ENCODE measurements around the gene PYDC1. TPM values are rescaled to one million over a fixed set of nuclear protein-coding genes. Genes with fewer than 3 reads are reported as not detected.
A peak's percentile ranks its signal among the peaks of the same experiment; 100 is the strongest.

The PYDC1 gene
- total RNA-seq = not detected

DNA sequence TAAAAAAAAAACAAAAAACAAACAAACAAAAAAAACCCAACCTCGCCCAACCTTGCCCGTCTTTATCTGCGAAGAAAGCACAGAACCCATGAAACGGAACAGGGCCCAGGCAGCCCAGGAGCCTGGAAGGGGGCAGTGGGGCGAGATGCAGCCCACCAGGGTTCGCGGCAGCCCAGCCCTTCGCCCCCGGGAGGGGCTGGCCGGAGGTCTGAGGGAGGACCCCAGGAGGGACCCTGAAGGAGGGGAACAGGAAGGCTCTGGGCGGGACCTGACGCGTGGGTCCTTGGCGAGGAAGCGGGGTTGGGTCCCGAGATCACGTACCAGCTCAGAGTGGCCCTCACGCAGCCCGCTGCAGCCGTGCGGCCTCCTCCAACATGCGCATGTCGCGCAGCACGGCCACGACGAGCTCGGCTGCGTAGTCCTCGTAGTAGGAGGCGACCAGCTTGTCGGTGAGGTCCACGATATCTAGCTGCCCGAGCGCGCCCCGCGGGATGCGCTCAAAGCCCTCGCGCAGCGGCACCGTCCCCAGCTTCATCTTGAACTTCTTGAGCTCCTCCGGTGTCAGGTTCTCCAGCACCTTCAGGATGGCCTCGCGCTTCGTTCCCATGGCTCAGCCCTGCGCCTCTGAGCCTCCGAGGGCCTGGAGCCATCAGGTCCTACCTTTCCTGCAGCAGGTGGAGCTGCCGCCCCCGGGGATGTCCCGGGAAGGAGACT lies at the start of gene PYDC1:
PYDC1 (minus strand) TSS at position 714 of the 714 bp plus-strand sequence; CDS start at position 607, 107 bp downstream.
- TF ChIP-seq, protein P1, sequence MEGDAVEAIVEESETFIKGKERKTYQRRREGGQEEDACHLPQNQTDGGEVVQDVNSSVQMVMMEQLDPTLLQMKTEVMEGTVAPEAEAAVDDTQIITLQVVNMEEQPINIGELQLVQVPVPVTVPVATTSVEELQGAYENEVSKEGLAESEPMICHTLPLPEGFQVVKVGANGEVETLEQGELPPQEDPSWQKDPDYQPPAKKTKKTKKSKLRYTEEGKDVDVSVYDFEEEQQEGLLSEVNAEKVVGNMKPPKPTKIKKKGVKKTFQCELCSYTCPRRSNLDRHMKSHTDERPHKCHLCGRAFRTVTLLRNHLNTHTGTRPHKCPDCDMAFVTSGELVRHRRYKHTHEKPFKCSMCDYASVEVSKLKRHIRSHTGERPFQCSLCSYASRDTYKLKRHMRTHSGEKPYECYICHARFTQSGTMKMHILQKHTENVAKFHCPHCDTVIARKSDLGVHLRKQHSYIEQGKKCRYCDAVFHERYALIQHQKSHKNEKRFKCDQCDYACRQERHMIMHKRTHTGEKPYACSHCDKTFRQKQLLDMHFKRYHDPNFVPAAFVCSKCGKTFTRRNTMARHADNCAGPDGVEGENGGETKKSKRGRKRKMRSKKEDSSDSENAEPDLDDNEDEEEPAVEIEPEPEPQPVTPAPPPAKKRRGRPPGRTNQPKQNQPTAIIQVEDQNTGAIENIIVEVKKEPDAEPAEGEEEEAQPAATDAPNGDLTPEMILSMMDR (IDR thresholded peaks at IDR 0.05) = no peak
- no peak for TF ChIP-seq POLR2A (IDR thresholded peaks at IDR 0.05)
- H3K4me3 ChIP-seq = peak within 1 kb of the TSS in 3 of 4 donors; percentile 27 to 70 (median 45)
- 6% methylated on average over 15 to 18 of the region's 52 CpGs for WGBS, 2 donors
- peaks cover 24 to 30% (median 28%) of the 10 kb centered on the region in 3 donors for H3K4me1 ChIP-seq
- no peaks in the 10 kb centered on the region for H3K36me3 ChIP-seq
- no peaks in the 10 kb centered on the region for H3K9me3 ChIP-seq
- intact Hi-C loops (cut with DNase I) = no loop called here
- no peak for DNase-seq
- peaks cover 16 to 94% (median 24%) of the 10 kb centered on the region in 4 donors for H3K27me3 ChIP-seq
- H3K27ac ChIP-seq = no peak within 1 kb of the TSS

DNA sequence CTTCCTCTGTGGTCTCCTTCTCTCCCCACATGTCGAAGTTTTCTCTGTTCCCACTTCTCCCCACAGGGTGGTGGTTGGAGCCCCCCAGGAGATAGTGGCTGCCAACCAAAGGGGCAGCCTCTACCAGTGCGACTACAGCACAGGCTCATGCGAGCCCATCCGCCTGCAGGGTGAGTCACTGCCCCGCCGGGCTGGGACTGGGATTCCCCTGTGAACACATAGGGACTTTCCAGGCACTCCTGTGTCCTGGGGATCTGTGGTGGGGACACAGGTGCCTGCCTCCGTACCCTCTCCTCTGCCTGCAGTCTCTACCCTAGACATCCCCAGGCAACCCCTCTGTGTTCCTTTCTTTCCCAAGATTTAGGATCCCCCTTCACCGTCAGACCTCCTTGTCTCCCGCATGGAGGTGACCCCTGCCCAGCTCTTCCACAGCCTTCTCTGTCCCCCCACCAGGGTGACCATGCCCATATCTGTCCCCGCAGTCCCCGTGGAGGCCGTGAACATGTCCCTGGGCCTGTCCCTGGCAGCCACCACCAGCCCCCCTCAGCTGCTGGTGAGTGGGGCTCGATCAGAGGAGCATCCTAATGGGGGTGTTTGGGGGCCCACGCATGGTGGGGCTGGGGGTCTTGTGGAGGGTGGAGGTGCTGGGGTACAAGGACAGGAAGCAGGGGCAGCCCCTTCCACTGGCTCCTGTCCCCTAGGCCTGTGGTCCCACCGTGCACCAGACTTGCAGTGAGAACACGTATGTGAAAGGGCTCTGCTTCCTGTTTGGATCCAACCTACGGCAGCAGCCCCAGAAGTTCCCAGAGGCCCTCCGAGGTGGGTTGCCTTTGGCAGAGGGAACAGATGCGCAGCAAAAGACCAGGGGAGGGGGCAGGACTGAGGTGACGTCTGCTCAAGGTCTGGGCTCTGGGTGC lies 48.7 kb upstream of the PYDC1 start:
- Histone ChIP-seq H3K27me3 (peaks cover 0 to 15% (median 0%) of the 10 kb centered on the region in 4 donors), H3K27ac (peak overlapping the region in 1 of 4 donors; percentile 14), H3K4me1 (peaks cover 0 to 15% (median 14%) of the 10 kb centered on the region in 3 donors), H3K9me3 (no peaks in the 10 kb centered on the region), H3K36me3 (no peaks in the 10 kb centered on the region), H3K4me3 (no peak overlapping the region)
- no peak for DNase-seq
- WGBS, 2 donors = 29% methylated on average over 10 to 17 of the region's 20 CpGs
- TF ChIP-seq, protein P1 (IDR thresholded peaks at IDR 0.05) = peak in 1 of 6 experiments; percentile 7
- no peak for TF ChIP-seq POLR2A (IDR thresholded peaks at IDR 0.05)
- intact Hi-C loops (cut with DNase I) = no loop called here

DNA sequence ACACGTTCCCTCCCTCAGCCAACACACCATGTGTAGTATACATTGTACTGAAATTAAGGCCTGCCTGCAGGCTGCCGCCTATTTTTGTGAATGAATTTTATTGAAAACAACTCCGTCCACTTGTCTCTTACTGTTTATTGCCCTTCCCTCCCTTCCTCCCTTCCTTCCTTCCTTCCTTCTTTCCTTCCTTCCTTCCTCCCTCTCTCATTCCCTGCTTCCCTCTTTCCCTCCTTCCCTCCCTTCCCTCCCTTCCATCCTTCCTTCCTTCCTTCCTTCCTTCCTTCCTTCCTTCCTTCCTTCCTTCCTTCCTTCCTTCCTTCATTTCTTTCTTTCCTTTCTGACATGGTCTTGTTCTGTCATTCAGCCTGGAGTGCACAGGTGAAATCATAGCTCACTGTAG lies 45.1 kb upstream of the PYDC1 start:
- 80 to 88% methylated on average over 3 of the region's 3 CpGs for WGBS, 2 donors
- peaks cover 0 to 15% (median 14%) of the 10 kb centered on the region in 3 donors for H3K4me1 ChIP-seq
- TF ChIP-seq POLR2A (IDR thresholded peaks at IDR 0.05) = no peak
- TF ChIP-seq, protein P1 (IDR thresholded peaks at IDR 0.05) = no peak
- peaks cover 0 to 31% (median 0%) of the 10 kb centered on the region in 4 donors for H3K27me3 ChIP-seq
- intact Hi-C loops (cut with DNase I) = no loop called here
- DNase-seq = no peak
- no peak overlapping the region for H3K27ac ChIP-seq
- H3K4me3 ChIP-seq = no peak overlapping the region
- H3K36me3 ChIP-seq = no peaks in the 10 kb centered on the region
- no peaks in the 10 kb centered on the region for H3K9me3 ChIP-seq

DNA sequence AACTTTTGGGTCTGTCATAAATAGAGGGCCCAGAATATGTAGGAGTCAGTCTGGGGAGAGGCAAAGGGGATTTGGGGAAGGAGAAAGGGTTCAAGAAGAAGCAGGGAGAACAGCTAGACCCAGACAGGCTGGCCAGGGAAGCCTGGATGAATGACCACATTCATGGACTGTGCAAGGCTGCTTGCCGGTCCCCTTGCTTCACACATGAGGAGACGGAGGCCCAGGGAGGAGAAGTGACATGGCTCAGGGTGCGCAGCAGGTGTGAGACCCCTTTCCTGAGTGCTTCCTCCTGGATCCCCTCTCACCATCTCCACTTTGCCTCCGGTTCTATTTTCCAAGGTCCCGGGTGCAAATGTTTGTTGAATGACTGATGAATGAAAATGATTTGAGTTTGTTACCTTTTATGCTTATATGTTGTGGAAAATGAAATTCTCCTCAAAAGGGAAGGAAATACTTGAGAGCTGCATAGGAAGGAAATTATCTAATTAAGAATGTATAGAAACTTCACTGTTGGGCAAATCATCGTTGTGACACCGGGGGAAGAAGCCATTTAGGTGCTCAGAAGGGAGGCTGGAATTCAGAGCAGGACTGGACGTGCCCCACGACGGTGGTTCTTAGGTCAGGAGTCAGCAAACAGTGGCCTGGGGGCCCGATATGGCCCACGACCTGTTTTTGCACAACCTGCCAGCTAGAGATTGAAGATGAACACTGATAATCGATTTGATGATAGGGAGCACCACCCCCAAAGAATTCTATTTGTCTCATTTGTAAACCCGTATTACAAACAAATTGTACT lies 43.4 kb upstream of the PYDC1 start:
- intact Hi-C loops (cut with DNase I) = no loop called here
- H3K4me3 ChIP-seq = peak overlapping the region in 2 of 4 donors; percentile 20 to 37
- H3K4me1 ChIP-seq = peaks cover 0 to 8% (median 7%) of the 10 kb centered on the region in 3 donors
- DNase-seq = no peak
- no peaks in the 10 kb centered on the region for H3K9me3 ChIP-seq
- peaks cover 0 to 39% (median 0%) of the 10 kb centered on the region in 4 donors for H3K27me3 ChIP-seq
- 44 to 45% methylated on average over 14 of the region's 14 CpGs for WGBS, 2 donors
- peak overlapping the region in 1 of 4 donors; percentile 2 for H3K27ac ChIP-seq
- H3K36me3 ChIP-seq = no peaks in the 10 kb centered on the region
- TF ChIP-seq, protein P1 (IDR thresholded peaks at IDR 0.05) = no peak
- TF ChIP-seq POLR2A (IDR thresholded peaks at IDR 0.05) = no peak
